ENCODE measurements around the gene PNPLA7. TPM values are rescaled to one million over a fixed set of nuclear protein-coding genes. Genes with fewer than 3 reads are reported as not detected.
"Not testable (repeated sequence)": the region's sequence is repeated elsewhere in the genome, so short reads cannot be mapped to it uniquely, and the experiment has no call there.

The PNPLA7 gene
- total RNA-seq, 1 donor from 2014 or later: 0.06 TPM

DNA sequence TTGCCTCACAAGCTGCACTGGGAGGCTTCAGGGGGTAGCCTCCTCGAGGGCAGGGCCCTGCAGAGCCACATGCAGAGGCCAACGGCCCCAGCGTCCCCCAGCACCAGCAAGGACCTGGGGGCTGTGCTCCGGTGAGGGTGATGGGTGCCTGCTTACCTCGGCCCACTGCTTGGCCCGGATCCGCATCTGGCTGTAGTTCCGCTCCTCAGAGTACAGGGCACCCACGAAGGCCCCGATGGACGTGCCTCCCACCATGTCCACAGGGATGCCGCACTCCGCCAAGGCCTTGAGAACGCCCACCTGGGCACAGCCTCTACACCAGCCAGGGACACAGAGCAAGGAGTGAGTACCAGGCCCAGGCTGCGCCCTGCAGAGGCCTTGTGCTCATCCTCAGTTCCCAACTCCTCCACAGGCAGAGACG lies 83.0 kb downstream of the PNPLA7 start:
- no peak overlapping the region for H3K4me3 ChIP-seq (ENCODE audit: low read depth, low read length)
- TF ChIP-seq, protein P1, sequence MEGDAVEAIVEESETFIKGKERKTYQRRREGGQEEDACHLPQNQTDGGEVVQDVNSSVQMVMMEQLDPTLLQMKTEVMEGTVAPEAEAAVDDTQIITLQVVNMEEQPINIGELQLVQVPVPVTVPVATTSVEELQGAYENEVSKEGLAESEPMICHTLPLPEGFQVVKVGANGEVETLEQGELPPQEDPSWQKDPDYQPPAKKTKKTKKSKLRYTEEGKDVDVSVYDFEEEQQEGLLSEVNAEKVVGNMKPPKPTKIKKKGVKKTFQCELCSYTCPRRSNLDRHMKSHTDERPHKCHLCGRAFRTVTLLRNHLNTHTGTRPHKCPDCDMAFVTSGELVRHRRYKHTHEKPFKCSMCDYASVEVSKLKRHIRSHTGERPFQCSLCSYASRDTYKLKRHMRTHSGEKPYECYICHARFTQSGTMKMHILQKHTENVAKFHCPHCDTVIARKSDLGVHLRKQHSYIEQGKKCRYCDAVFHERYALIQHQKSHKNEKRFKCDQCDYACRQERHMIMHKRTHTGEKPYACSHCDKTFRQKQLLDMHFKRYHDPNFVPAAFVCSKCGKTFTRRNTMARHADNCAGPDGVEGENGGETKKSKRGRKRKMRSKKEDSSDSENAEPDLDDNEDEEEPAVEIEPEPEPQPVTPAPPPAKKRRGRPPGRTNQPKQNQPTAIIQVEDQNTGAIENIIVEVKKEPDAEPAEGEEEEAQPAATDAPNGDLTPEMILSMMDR (conservative IDR thresholded peaks at IDR 0.05; ENCODE audit: low read depth, low read length): no peak
- no peak for DNase-seq (ENCODE audit: low read depth)

DNA sequence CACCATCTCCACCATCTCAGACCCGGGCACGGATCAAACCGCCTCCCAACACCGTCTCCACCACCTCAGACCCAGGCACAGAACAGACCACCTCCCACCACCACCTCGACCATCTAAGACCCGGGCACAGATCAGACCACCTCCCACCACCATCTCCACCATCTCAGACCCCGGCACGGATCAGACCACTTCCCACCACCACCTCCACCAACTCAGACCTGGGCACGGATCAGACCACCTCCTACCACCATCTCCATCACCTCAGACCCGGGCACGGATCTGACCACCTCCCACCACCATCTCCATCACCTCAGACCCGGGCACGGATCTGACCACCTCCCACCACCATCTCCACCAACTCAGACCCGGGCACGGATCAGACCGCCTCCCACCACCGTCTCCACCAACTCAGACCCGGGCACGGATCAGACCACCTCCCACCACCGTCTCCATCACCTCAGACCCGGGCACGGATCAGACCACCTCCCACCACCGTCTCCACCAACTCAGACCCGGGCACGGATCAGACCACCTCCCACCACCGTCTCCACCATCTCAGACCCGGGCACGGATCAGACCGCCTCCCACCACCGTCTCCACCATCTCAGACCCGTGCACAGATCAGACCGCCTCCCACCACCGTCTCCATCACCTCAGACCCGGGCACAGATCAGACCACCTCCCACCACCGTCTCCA lies 83.7 kb downstream of the PNPLA7 start:
- not testable (repeated sequence) for DNase-seq (ENCODE audit: low read depth); H3K4me3 ChIP-seq (ENCODE audit: low read depth, low read length)

DNA sequence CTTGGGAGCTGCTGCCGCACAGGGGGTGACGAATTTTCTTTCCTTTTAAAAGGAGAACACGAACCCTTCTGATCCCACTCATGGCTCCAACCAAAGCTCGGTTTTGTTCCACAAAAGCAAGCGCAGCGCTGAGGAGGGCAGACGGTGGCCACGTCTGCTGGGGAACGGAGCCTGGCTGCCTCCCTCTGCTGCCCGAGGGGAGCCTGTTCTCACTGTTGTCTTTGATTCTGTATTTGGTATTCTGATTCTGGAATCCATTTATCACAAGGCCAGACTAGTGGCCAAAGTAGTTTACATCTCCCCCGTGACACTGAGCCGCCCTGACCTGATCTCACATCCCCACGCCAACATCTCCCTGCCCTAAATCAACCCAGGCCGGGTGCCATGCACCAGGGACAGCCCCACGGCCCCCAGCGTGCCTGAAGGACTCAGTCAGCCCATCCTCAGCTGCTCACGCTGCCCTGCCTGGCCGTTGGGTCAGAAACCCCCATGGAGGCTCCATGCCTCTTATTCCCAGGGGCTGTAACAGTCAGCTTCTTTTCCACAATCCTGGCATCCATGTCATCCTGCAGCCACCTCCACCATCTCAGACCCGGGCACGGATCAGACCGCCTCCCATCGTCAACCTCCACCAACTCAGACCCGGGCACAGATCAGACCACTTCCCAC lies 84.3 kb downstream of the PNPLA7 start:
- TF ChIP-seq, protein P1 (conservative IDR thresholded peaks at IDR 0.05; ENCODE audit: low read depth, low read length): no peak
- DNase-seq (ENCODE audit: low read depth): no peak
- no peak overlapping the region for H3K4me3 ChIP-seq (ENCODE audit: low read depth, low read length)

DNA sequence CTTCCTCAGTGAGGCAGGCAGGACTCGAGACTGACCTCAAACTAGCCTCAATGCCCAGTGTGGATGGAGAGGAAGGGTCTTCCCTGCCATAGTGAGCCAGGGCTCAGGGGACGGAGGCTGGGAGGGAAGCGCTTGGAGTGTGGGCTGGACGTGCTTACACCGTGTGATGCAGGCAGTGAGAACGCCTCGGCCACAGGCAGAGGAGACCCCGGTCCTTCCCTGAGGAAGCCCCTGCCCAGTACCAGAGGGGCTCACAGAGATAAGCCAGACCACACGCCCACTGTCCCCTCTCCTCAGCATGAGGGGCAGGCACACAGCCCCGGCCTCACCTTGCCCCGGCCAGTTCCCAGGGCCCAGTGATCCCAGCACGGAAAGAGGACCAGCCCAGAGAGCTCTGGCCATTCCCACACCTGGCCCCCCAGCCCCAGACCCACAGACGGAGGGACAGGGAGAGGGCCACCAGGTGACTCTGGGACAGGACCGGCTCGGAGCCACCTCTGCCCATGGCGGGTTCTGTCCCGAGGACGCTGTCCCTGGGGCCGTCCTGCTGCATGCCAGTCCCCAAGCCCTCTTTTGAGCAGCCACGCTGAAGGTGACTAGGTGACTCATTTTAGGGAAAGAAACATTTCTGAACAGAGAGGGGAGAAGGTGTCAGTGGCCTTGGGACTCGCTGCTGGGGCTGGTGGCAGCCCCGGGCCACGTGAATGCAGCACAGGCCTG lies 85.0 kb downstream of the PNPLA7 start:
- DNase-seq (ENCODE audit: low read depth): no peak
- H3K4me3 ChIP-seq (ENCODE audit: low read depth, low read length): no peak overlapping the region
- TF ChIP-seq, protein P1 (conservative IDR thresholded peaks at IDR 0.05; ENCODE audit: low read depth, low read length): no peak

DNA sequence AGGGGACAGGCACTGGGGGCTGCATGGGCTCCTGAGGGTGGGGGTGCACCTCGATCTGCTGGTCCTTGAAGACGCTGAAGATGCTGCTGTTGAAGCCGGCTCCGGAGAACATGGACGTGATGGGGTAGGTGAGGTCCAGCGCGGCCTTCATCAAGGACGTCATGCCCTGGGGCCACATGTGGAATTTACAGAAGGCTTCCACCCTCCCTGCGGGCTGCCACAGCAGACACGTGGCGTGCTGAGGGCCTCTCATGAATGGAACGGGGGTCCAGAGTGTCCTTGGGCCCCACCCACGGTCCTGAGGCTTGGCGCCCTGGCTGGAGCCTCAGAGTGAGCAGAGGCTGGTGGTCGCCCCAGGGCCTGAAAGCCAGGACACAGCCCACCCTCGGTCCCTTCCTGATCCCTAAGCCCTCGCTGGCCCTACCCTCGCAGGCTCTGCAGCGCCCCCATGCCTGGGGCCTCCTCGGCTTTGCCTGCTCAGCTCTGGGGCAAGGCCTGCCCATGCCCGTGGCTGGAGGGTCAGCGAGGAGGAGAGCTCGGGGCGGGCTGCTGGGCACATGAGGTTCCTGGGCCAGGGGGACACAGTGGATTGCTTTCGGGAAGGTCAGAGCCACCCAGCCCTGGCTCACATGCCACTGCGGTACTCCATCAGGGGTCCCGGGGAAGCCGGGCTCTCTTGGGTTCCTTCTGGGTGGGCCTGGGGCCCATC lies 85.8 kb downstream of the PNPLA7 start:
- DNase-seq (ENCODE audit: low read depth): no peak
- TF ChIP-seq, protein P1 (conservative IDR thresholded peaks at IDR 0.05; ENCODE audit: low read depth, low read length): no peak
- no peak overlapping the region for H3K4me3 ChIP-seq (ENCODE audit: low read depth, low read length)

DNA sequence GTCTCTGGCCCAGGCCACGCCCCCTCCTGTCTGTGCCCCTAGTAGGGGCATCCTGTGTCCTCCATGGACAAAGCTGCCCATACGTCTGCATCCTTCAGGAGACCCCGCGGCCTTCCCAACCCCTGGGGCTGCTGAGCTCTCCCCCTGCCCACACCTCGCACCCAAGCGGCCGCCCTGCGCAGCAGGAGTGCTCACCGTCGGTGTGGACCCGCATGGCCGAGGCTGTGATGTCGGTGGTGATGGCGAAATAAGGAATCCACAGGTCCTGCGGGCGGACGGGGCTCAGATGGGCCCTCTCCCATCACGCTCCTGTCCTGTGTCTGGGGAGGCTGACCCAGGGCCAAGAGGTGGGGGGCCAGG lies 86.3 kb downstream of the PNPLA7 start:
- TF ChIP-seq, protein P1 (conservative IDR thresholded peaks at IDR 0.05; ENCODE audit: low read depth, low read length): no peak
- H3K4me3 ChIP-seq (ENCODE audit: low read depth, low read length): no peak overlapping the region
- DNase-seq (ENCODE audit: low read depth): no peak

Measured in epithelial cell of proximal tubule (primary cell).